HepG2 (cell line): ENCODE data around the gene CARD9. TPM values are rescaled to one million over a fixed set of nuclear protein-coding genes. Genes with fewer than 3 reads are reported as not detected.
A peak's percentile ranks its signal among the peaks of the same experiment; 100 is the strongest.

Experiments
- EEA1 ChIP-seq: sonication (generic); formaldehyde crosslinking; IDR thresholded peaks from 2 replicates; pipeline ENCODE4 v1.5.1; 2020; ENCODE audit warnings: mild to moderate bottlenecking, missing genetic modification reagents, borderline replicate concordance
- EHMT2 ChIP-seq: fragments of 200-600 bp; sonication (generic); IDR thresholded peaks from 2 replicates; pipeline ENCODE4 v1.7.0; 2017; ENCODE audit warnings: antibody characterized with exemption, low read depth, low read length, borderline replicate concordance
- HDAC1 ChIP-seq: sonication (generic); formaldehyde crosslinking; IDR thresholded peaks from 2 replicates; pipeline ENCODE4 v1.5.1; 2020; ENCODE audit warnings: mild to moderate bottlenecking, missing genetic modification reagents
- HNRNPK ChIP-seq: fragments of 200-400 bp; formaldehyde crosslinking; IDR thresholded peaks from 2 replicates; pipeline ENCODE4 v1.6.1; 2018; ENCODE audit warnings: low read length, low read depth, moderate library complexity, mild to moderate bottlenecking; ENCODE audit not compliant: poor library complexity, severe bottlenecking
- HNRNPUL1 ChIP-seq: fragments of 200-400 bp; formaldehyde crosslinking; IDR thresholded peaks from 2 replicates; pipeline ENCODE4 v1.6.1; 2017; ENCODE audit warnings: low read depth, mild to moderate bottlenecking, low read length, moderate library complexity
- MAZ ChIP-seq, 2 experiments: sonication (generic) in 1 of 2; formaldehyde crosslinking in 1 of 2; IDR thresholded peaks; 2 replicates each; pipeline versions ENCODE4 v1.5.0 to v1.6.1; 2012 to 2020; ENCODE audit warnings: low read depth in 2 of 2, mild to moderate bottlenecking in 2 of 2, borderline replicate concordance in 1 of 2, improper control_type of control experiment in 1 of 2, low read length in 1 of 2, missing genetic modification reagents in 1 of 2, moderate library complexity in 1 of 2
- SCMH1 ChIP-seq: sonication (generic); formaldehyde crosslinking; IDR thresholded peaks from 2 replicates; pipeline ENCODE4 v1.9.0; 2021; ENCODE audit warnings: missing genetic modification reagents, mild to moderate bottlenecking, borderline replicate concordance
- SKI ChIP-seq: fragments of 450-650 bp; IDR thresholded peaks from one replicate; pipeline ENCODE4 v1.6.1; 2018; ENCODE audit warnings: mild to moderate bottlenecking; ENCODE audit not compliant: partially characterized antibody
- SMC3 ChIP-seq: IDR thresholded peaks from 2 replicates; pipeline ENCODE4 v1.6.1; 2011; ENCODE audit warnings: low read length, improper control_type of control experiment
- TRIM24 ChIP-seq: sonication (generic); formaldehyde crosslinking; IDR thresholded peaks from 2 replicates; pipeline ENCODE4 v1.8.0; 2022; ENCODE audit warnings: mild to moderate bottlenecking, missing genetic modification reagents
- ZNF615 ChIP-seq: sonication (generic); formaldehyde crosslinking; IDR thresholded peaks from 2 replicates; pipeline ENCODE4 v1.5.0; 2020; ENCODE audit warnings: mild to moderate bottlenecking, missing genetic modification reagents, borderline replicate concordance
- polyA plus RNA-seq, 8 experiments: library from polyadenylated mRNA; depleted of rRNA in 3 of 8; stranded (reverse) in 7 of 8; unstranded in 1 of 8; fragments of >200 nt; fragmentation: Illumina TruSeq in 4 of 8; extraction: Trizol in 4 of 8; gene quantifications; 2 replicates each; pipeline versions ENCODE4 v1.2.1 to v1.2.3, GENCODE V29; 2011 to 2016; ENCODE audit warnings: low read depth in 4 of 8, missing spikeins in 1 of 8, mixed read lengths in 1 of 8; ENCODE audit not compliant: insufficient read depth in 1 of 8
- total RNA-seq, 5 experiments: library from RNA; depleted of rRNA; stranded (reverse); fragments of >200 nt; fragmentation: Illumina TruSeq; extraction: Trizol; gene quantifications; 2 replicates each; pipeline ENCODE4 v1.2.3, GENCODE V29; 2016; ENCODE audit warnings: low read depth in 1 of 5
- TF ChIP-seq, protein P1 (sequence below): fragments of 450-650 bp; IDR thresholded peaks from 2 replicates; pipeline ENCODE4 v1.6.1; 2017
- TF ChIP-seq, protein P2 (sequence below): sonication (generic); formaldehyde crosslinking; IDR thresholded peaks from 2 replicates; pipeline ENCODE4 v1.8.0; 2022; ENCODE audit warnings: missing genetic modification reagents, low read depth, mild to moderate bottlenecking, borderline replicate concordance
- TF ChIP-seq, protein P3 (sequence below): sonication (generic); formaldehyde crosslinking; IDR thresholded peaks from 2 replicates; pipeline ENCODE4 v1.8.0; 2022; ENCODE audit warnings: low read depth, missing genetic modification reagents
- TF ChIP-seq, protein P4 (sequence below): IDR thresholded peaks from 2 replicates; pipeline ENCODE4 v1.6.1; 2012; ENCODE audit warnings: inconsistent platforms
- TF ChIP-seq, protein P5 (sequence below): sonication (generic); formaldehyde crosslinking; IDR thresholded peaks from 2 replicates; pipeline ENCODE4 v1.5.1; 2020; ENCODE audit warnings: mild to moderate bottlenecking, missing genetic modification reagents, borderline replicate concordance
- TF ChIP-seq, protein P6 (sequence below), 2 experiments: sonication (generic) in 1 of 2; formaldehyde crosslinking in 1 of 2; IDR thresholded peaks; 2 replicates each; pipeline versions ENCODE4 v1.4.0 to v1.6.1; 2018 to 2020; ENCODE audit warnings: missing genetic modification reagents in 2 of 2, borderline replicate concordance in 1 of 2, low read depth in 1 of 2, mild to moderate bottlenecking in 1 of 2, missing biosample characterization in 1 of 2
- TF ChIP-seq, protein P7 (sequence below): sonication (generic); formaldehyde crosslinking; IDR thresholded peaks from 2 replicates; pipeline ENCODE4 v1.9.0; 2022; ENCODE audit warnings: missing genetic modification reagents, mild to moderate bottlenecking, borderline replicate concordance

The CARD9 gene
- total and polyA plus RNA-seq, 2 of the 13 experiments (the other 11 are each of a cell fraction or from before 2014, with no cell fraction given), result 3.3 to 7.4 TPM

DNA sequence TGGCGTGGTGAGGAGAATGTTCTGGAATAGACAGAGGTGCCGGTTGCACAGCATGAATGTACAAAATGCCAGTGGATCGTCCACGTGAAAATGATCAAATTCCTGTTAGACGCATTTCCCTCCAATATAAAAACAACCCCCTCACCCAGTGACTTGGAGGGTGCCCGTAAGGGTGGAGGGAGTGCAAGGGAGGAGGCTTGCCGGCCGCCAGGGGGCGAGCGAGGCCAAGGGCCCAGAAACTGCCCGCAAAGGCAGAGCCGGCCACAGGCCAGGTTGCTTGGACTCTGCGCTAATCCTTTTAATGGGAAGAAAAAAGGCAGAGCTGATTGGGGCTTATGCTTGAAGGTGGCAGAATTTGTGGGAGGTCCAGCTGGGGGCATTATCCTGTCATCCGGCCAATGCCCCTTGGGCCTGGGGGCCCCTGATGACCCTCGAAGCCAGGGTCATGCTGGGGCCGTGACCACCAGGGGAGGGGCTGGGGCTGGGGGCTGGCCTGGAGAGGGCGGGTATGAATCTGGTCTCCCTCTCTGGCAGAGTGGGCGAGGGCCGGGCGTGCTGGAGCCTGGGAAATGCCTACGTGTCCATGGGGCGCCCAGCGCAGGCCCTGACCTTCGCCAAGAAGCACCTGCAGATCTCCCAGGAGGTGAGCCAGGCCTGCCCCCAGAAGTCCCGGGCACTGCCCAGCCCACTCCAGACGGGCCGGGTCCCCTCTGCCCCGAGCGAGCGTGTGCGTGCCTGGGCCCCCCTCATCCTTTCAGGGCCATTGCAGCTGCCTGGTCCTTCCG lies 34.1 kb downstream of the CARD9 start (continued):
- TF ChIP-seq, protein P1, sequence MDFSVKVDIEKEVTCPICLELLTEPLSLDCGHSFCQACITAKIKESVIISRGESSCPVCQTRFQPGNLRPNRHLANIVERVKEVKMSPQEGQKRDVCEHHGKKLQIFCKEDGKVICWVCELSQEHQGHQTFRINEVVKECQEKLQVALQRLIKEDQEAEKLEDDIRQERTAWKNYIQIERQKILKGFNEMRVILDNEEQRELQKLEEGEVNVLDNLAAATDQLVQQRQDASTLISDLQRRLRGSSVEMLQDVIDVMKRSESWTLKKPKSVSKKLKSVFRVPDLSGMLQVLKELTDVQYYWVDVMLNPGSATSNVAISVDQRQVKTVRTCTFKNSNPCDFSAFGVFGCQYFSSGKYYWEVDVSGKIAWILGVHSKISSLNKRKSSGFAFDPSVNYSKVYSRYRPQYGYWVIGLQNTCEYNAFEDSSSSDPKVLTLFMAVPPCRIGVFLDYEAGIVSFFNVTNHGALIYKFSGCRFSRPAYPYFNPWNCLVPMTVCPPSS, result no peak
- TF ChIP-seq HNRNPUL1 (no peak), EEA1 (no peak), MAZ (IDR thresholded peaks at IDR 0.05; ENCODE audit: borderline replicate concordance, low read depth, low read length) (no peak), MAZ (CRISPR knock-in tag; IDR thresholded peaks at IDR 0.05; ENCODE audit: low read depth) (0 out of 2 replicates have a peak, but pooled peaks have one; percentile 25), ZNF615 (CRISPR knock-in tag) (no peak), TRIM24 (CRISPR knock-in tag) (no peak), HDAC1 (CRISPR knock-in tag) (no peak; the same call in 1 of the 2 replicates), HNRNPK (no peak), SKI (no peak), SMC3 (peak; percentile 55; the same call in 1 of the 2 replicates), SCMH1 (CRISPR knock-in tag) (no peak), EHMT2 (no peak)
- TF ChIP-seq, protein P2, sequence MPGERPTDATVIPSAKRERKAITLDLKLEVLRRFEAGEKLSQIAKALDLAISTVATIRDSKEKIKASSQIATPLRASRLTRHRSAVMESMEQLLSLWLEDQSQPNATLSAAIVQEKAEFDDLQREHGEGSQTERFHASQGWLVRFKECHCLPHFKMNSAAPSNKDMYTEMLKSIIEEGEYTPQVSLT (CRISPR knock-in tag), result no peak
- TF ChIP-seq, protein P3, sequence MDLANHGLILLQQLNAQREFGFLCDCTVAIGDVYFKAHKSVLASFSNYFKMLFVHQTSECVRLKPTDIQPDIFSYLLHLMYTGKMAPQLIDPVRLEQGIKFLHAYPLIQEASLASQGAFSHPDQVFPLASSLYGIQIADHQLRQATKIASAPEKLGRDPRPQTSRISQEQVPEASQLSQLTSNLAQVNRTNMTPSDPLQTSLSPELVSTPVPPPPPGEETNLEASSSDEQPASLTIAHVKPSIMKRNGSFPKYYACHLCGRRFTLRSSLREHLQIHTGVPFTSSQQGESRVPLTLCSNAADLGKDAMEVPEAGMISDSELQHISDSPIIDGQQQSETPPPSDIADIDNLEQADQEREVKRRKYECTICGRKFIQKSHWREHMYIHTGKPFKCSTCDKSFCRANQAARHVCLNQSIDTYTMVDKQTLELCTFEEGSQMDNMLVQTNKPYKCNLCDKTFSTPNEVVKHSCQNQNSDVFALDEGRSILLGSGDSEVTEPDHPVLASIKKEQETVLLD (CRISPR knock-in tag), result no peak
- TF ChIP-seq, protein P4, sequence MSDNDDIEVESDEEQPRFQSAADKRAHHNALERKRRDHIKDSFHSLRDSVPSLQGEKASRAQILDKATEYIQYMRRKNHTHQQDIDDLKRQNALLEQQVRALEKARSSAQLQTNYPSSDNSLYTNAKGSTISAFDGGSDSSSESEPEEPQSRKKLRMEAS, result peak; percentile 35; the same call in 1 of the 2 replicates
- TF ChIP-seq, protein P5, sequence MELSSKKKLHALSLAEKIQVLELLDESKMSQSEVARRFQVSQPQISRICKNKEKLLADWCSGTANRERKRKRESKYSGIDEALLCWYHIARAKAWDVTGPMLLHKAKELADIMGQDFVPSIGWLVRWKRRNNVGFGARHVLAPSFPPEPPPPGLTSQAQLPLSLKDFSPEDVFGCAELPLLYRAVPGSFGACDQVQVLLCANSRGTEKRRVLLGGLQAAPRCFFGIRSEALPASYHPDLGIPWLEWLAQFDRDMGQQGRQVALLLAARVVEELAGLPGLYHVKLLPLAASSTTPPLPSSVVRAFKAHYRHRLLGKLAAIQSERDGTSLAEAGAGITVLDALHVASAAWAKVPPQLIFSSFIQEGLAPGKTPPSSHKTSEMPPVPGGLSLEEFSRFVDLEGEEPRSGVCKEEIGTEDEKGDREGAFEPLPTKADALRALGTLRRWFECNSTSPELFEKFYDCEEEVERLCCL (CRISPR knock-in tag), result no peak
- TF ChIP-seq, protein P6, sequence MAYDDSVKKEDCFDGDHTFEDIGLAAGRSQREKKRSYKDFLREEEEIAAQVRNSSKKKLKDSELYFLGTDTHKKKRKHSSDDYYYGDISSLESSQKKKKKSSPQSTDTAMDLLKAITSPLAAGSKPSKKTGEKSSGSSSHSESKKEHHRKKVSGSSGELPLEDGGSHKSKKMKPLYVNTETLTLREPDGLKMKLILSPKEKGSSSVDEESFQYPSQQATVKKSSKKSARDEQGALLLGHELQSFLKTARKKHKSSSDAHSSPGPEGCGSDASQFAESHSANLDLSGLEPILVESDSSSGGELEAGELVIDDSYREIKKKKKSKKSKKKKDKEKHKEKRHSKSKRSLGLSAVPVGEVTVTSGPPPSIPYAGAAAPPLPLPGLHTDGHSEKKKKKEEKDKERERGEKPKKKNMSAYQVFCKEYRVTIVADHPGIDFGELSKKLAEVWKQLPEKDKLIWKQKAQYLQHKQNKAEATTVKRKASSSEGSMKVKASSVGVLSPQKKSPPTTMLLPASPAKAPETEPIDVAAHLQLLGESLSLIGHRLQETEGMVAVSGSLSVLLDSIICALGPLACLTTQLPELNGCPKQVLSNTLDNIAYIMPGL (CRISPR knock-in tag; IDR thresholded peaks at IDR 0.05; ENCODE audit: borderline replicate concordance in 1 of 2, low read depth in 1 of 2), result peak; percentile 62 to 63; a peak in 1 of 4 replicates
- TF ChIP-seq, protein P7, sequence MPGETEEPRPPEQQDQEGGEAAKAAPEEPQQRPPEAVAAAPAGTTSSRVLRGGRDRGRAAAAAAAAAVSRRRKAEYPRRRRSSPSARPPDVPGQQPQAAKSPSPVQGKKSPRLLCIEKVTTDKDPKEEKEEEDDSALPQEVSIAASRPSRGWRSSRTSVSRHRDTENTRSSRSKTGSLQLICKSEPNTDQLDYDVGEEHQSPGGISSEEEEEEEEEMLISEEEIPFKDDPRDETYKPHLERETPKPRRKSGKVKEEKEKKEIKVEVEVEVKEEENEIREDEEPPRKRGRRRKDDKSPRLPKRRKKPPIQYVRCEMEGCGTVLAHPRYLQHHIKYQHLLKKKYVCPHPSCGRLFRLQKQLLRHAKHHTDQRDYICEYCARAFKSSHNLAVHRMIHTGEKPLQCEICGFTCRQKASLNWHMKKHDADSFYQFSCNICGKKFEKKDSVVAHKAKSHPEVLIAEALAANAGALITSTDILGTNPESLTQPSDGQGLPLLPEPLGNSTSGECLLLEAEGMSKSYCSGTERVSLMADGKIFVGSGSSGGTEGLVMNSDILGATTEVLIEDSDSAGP (CRISPR knock-in tag), result no peak
